ENCODE data around the gene BMPR1B. TPM values are rescaled to one million over a fixed set of nuclear protein-coding genes. Genes with fewer than 3 reads are reported as not detected.

The BMPR1B gene
- total RNA-seq, 1 experiment from 2014 or later, result 7.1 TPM

DNA sequence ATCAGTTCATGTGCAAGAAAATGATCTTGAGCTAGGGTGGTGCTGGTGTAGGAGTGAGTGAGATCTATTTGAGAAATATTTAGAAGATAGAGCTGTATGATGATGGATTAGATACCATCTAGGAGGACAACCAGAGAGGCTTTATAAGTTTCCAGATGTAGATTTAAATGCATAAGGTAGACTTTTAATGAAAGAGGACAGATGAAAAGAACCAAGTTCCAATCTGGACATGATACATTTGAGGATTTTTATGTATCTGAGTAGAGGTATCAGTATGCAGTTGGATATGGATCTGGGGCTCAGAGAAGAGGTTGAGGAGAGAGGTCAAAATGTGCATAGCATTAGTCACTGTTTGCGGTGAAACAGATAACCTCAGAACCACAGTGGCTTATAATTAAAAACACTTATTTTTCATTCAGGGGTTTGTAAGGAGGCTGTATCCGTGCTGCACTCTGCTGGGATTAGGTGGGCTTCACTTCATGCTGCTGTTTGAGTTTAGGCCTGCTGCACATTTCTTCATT, 348.7 kb downstream of the BMPR1B start:
- H3K79me2 ChIP-seq (ENCODE audit: low read length), result no peaks in the 10 kb centered on the region
- H3K9ac ChIP-seq (ENCODE audit: low read length), result no peak overlapping the region
- BruUV-seq (replicated peaks), result no TSS peak
- intact Hi-C loops (cut with micrococcal nuclease), result no loop called here
- H3K9me3 ChIP-seq (ENCODE audit: low read length), result no peaks in the 10 kb centered on the region
- no peak overlapping the region for H3K4me3 ChIP-seq (ENCODE audit: low read length)
- H4K20me1 ChIP-seq (ENCODE audit: low read length), result no peaks in the 10 kb centered on the region
- peaks cover 52% of the 10 kb centered on the region for H3K4me1 ChIP-seq (ENCODE audit: insufficient read depth, low read length)
- no peaks in the 10 kb centered on the region for H3K9me2 ChIP-seq (replicated peaks; ENCODE audit: low read length)
- ChIA-PET CTCF (no interaction called here), POLR2A (ENCODE audit: unreplicated experiment) (no interaction called here)
- TF ChIP-seq EZH2phosphoT487 (IDR thresholded peaks at IDR 0.05; ENCODE audit: borderline replicate concordance, low read length), result no peak
- TF ChIP-seq, protein P1, sequence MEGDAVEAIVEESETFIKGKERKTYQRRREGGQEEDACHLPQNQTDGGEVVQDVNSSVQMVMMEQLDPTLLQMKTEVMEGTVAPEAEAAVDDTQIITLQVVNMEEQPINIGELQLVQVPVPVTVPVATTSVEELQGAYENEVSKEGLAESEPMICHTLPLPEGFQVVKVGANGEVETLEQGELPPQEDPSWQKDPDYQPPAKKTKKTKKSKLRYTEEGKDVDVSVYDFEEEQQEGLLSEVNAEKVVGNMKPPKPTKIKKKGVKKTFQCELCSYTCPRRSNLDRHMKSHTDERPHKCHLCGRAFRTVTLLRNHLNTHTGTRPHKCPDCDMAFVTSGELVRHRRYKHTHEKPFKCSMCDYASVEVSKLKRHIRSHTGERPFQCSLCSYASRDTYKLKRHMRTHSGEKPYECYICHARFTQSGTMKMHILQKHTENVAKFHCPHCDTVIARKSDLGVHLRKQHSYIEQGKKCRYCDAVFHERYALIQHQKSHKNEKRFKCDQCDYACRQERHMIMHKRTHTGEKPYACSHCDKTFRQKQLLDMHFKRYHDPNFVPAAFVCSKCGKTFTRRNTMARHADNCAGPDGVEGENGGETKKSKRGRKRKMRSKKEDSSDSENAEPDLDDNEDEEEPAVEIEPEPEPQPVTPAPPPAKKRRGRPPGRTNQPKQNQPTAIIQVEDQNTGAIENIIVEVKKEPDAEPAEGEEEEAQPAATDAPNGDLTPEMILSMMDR (conservative IDR thresholded peaks at IDR 0.05; ENCODE audit: low read depth, low read length), result no peak
- TF ChIP-seq EZH2 (IDR thresholded peaks at IDR 0.05; ENCODE audit: low read length, unreplicated experiment), result no peak
- peak overlapping the region; percentile 10 for H3K4me2 ChIP-seq (ENCODE audit: low read length)
- no peaks in the 10 kb centered on the region for H3K36me3 ChIP-seq (ENCODE audit: low read depth, low read length)
- no peaks in the 10 kb centered on the region for H3K27me3 ChIP-seq (ENCODE audit: low read length)
- peak; percentile 28 for DNase-seq
- peak overlapping the region; percentile 62 for H3K27ac ChIP-seq (ENCODE audit: low read length)
- ATAC-seq, result no peak
- peaks cover 5% of the 10 kb centered on the region for H3F3A ChIP-seq (ENCODE audit: low read length, unreplicated experiment)
- no peak overlapping the region for H2AFZ ChIP-seq (ENCODE audit: low read length)

DNA sequence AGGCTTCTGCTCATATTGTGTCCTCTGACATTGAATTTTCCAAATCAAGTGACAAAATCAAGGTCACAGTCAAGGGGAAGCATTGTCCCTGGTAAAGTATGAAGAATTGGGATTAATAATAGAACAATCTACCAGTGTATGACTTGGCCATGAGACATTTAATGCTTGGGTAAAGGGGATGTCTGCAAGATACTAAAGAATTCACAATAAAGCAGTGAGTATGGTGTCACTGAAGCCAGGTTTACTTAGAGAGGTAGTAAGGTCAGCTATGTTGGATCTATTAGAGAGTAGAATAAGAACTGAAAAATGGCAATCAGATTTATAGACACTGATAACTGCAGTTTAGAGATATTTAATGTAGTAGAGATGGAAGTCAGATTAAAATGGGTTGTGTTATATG, 349.2 kb downstream of the BMPR1B start:
- Histone ChIP-seq H4K20me1 (ENCODE audit: low read length) (no peaks in the 10 kb centered on the region), H3K4me2 (ENCODE audit: low read length) (peak overlapping the region; percentile 10), H3K79me2 (ENCODE audit: low read length) (no peaks in the 10 kb centered on the region), H3K27ac (ENCODE audit: low read length) (peak overlapping the region; percentile 62), H2AFZ (ENCODE audit: low read length) (no peak overlapping the region), H3K9ac (ENCODE audit: low read length) (no peak overlapping the region), H3K36me3 (ENCODE audit: low read depth, low read length) (no peaks in the 10 kb centered on the region), H3K9me3 (ENCODE audit: low read length) (no peaks in the 10 kb centered on the region), H3K4me3 (ENCODE audit: low read length) (no peak overlapping the region), H3K4me1 (ENCODE audit: insufficient read depth, low read length) (peaks cover 48% of the 10 kb centered on the region), H3K9me2 (replicated peaks; ENCODE audit: low read length) (no peaks in the 10 kb centered on the region), H3K27me3 (ENCODE audit: low read length) (no peaks in the 10 kb centered on the region), H3F3A (ENCODE audit: low read length, unreplicated experiment) (peaks cover 5% of the 10 kb centered on the region)
- no TSS peak for BruUV-seq (replicated peaks)
- peak; percentile 15; the same call in 1 of the 2 replicates for ATAC-seq
- POLR2A ChIA-PET (ENCODE audit: unreplicated experiment), result no interaction called here
- peak; percentile 51 for DNase-seq
- CTCF ChIA-PET, result no interaction called here
- intact Hi-C loops (cut with micrococcal nuclease), result no loop called here
- TF ChIP-seq EZH2phosphoT487 (IDR thresholded peaks at IDR 0.05; ENCODE audit: borderline replicate concordance, low read length) (no peak), EZH2 (IDR thresholded peaks at IDR 0.05; ENCODE audit: low read length, unreplicated experiment) (no peak)
- TF ChIP-seq, protein P1 (conservative IDR thresholded peaks at IDR 0.05; ENCODE audit: low read depth, low read length), result no peak

DNA sequence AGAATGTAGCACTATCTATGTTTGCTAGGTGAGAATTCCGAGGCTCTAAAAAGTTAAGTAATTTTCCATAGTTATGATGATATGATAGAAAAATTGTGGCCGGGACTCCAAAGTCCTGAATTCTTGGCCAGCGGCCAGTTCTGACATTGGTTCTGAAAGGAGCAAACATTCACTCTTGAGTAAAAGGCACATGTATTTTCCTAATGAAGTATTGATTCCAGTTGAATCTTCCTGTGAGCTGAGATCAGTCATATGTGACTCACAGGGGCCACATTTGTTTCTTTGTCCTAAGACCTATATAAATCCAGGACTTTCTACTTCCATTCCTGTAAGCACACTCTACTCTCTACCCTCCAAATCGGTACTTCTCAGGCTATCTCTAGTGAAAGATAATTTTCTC, 349.9 kb downstream of the BMPR1B start:
- no peaks in the 10 kb centered on the region for H3K9me2 ChIP-seq (replicated peaks; ENCODE audit: low read length)
- POLR2A ChIA-PET (ENCODE audit: unreplicated experiment), result no interaction called here

More for the DNA sequence above, 349.9 kb downstream of the BMPR1B start:
- peak overlapping the region; percentile 10 for H3K4me2 ChIP-seq (ENCODE audit: low read length)
- H3K9ac ChIP-seq (ENCODE audit: low read length), result no peak overlapping the region
- no peak overlapping the region for H2AFZ ChIP-seq (ENCODE audit: low read length)
- no peaks in the 10 kb centered on the region for H3K79me2 ChIP-seq (ENCODE audit: low read length)
- BruUV-seq (replicated peaks), result no TSS peak
- TF ChIP-seq EZH2phosphoT487 (IDR thresholded peaks at IDR 0.05; ENCODE audit: borderline replicate concordance, low read length), result no peak
- no peak for TF ChIP-seq EZH2 (IDR thresholded peaks at IDR 0.05; ENCODE audit: low read length, unreplicated experiment)
- TF ChIP-seq, protein P1 (conservative IDR thresholded peaks at IDR 0.05; ENCODE audit: low read depth, low read length), result no peak
- H3K4me3 ChIP-seq (ENCODE audit: low read length), result no peak overlapping the region
- peak; percentile 79 for ATAC-seq
- CTCF ChIA-PET, result no interaction called here
- H3K27ac ChIP-seq (ENCODE audit: low read length), result peak overlapping the region; percentile 62
- intact Hi-C loops (cut with micrococcal nuclease), result no loop called here
- peaks cover 43% of the 10 kb centered on the region for H3K4me1 ChIP-seq (ENCODE audit: insufficient read depth, low read length)
- H3F3A ChIP-seq (ENCODE audit: low read length, unreplicated experiment), result peaks cover 5% of the 10 kb centered on the region
- no peaks in the 10 kb centered on the region for H3K9me3 ChIP-seq (ENCODE audit: low read length)
- H3K36me3 ChIP-seq (ENCODE audit: low read depth, low read length), result no peaks in the 10 kb centered on the region
- no peaks in the 10 kb centered on the region for H3K27me3 ChIP-seq (ENCODE audit: low read length)
- peak; percentile 80 for DNase-seq
- H4K20me1 ChIP-seq (ENCODE audit: low read length), result no peaks in the 10 kb centered on the region

Data from PC-3 (cell line).